AG08396 (cell line): ENCODE data around the gene PCYOX1L.
A peak's percentile ranks its signal among the peaks of the same experiment; 100 is the strongest.
"Not testable (repeated sequence)": the region's sequence is repeated elsewhere in the genome, so short reads cannot be mapped to it uniquely, and the experiment has no call there.

ENCODE experiments used
- DNase-seq: peaks from one replicate; pipeline ENCODE4 v3.0.0; 2012; ENCODE audit warnings: low spot score, mixed read lengths

PCYOX1L gene

GRCh38 chr5:149387081-149387631, 29.3 kb downstream of the PCYOX1L start:
- no peak for DNase-seq

DNA sequence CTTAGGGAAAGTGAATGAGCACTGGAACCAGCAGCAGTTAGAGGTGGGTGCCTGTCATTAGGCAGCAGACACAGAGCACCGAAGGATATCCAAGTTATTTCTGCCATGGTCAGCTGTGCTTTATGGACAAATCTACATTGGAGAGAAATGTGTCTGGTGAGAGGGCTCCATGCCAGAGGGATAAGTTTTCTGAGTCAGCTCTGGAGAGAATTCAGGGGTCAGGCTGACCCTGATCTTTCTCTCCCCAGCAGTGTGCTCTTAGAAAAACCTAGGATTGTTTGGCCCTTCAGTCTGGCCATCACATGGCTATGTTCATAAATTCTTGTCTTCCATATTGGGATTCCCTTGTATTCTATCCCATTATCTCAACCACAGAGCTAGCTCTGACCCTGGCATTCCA, 30.1 kb downstream of the PCYOX1L start:
- peak; percentile 56 for DNase-seq

GRCh38 chr5:149388498-149389190, 30.8 kb downstream of the PCYOX1L start:
- no peak for DNase-seq

GRCh38 chr5:149389552-149390495, 32.0 kb downstream of the PCYOX1L start:
- no peak for DNase-seq

GRCh38 chr5:149391076-149391475, 33.2 kb downstream of the PCYOX1L start:
- not testable (repeated sequence) for DNase-seq

GRCh38 chr5:149391524-149391923, 33.7 kb downstream of the PCYOX1L start:
- no peak for DNase-seq

DNA sequence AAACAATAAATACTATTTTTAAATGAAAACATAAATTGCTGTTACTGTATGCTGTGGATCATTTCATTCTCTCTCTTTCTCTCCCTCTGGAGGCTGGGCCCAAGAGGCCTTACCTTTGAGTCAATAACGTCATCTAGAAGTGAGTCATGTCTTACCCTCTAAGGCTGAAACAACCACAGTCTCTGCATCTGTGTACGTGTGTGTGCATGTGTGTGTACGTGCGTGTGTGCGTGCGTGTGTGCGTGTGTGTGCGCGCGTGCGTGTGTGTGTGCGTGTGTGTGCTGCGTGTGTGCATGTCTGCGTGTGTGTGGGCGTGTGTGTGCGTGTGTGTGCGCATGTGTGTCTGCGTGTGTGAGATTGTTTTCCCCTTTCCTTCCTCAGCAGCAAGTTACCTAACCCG, 34.9 kb downstream of the PCYOX1L start:
- no peak for DNase-seq

DNA sequence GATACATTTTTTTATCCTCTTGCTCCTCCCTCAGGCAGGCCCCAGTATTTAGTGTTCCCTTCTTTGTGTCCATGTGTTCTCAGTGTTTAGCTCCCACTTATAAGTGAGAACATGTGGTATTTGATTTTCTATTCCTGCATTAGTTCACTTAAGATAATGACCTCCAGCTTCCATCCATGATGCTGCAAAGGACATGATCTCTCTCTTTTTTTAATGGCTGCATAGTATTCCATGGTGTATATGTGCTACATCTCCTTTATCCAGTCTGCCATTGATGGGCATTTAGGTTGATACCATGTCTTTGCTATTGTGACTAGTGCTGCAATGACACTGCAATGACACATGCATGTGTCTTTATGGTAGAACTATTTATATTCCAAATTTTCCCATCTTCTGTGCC, 37.1 kb downstream of the PCYOX1L start:
- not testable (repeated sequence) for DNase-seq

DNA sequence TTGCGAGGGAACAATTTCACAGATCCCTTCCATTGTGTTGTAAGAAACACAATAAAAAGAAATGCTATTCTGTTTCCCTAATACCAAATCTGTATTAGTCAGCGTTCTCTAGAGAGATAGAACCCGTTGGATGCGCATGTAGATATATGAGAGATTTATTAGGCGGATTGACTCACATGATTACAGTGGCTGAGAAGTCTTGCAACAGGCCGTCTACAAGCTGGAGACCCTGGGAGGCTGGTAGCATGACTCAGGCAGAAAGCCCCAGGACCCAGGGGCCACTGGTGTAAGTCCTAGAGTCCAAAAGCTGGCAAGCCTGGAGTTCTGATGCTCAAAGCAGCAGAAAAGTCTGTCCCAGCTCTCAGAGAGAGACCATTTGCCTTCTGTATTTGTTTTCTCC, 39.7 kb downstream of the PCYOX1L start:
- DNase-seq, result no peak

GRCh38 chr5:149398747-149399266, 41.0 kb downstream of the PCYOX1L start:
- DNase-seq, result not testable (repeated sequence)

DNA sequence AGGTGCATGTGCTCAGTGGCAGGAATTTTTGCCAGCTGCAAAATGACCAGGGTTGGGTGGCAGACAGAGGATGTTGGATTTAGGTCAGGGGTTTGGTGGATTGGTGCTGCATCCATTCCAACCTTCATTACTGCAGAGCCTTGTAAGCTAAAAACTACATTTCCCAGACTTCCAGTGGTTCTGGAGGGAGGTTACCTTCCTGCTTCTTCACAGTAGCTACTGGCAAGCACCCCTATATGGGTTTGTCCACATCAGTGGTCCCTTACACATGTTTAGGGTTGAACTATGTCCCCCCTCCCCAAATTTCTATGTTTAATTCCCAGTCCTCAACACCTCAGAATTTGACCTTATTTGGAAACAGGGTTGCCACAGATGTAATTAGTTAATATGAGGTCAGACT, 41.9 kb downstream of the PCYOX1L start:
- DNase-seq, result no peak

DNA sequence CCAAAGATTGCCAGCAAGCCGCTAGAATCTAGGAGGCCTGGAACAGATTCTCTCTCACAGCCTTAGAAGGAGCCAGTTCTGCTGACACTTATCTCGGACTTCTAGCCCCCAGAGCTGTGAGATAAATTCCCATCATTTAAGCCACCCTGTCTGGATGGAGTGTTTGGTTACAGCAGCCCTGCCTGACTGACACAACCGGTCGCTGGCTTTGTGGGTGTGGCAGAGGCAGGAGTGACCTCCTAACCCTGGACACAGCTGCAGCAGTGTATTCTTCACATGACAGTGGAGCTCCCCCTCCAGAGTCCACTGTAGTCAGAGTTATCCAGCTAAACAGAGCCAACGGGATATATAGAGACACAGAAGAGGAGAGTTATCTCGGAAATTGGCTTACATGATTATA, 42.5 kb downstream of the PCYOX1L start:
- no peak for DNase-seq

- no peak for DNase-seq
These were observed 43.2 kb downstream of the PCYOX1L start for GRCh38 chr5:149401051-149401450.

DNA sequence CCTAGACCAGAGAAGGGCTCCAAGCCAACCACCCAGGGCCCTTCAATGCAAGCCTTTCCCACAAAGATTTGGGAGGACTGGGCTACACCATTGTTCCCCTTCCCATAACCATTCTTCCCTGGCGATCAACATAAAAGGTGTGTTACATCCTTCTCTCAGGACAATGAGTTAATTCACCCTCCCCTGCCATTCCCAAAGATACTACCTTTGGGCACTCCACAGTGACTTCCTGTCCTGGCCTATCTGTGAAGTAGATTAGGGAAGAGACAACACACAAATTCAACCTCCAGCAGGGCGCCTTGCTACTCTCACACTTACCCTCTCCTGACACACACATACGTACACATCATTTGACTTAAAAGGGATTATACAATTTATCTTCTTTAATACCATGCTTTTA, 44.4 kb downstream of the PCYOX1L start:
- DNase-seq, result no peak

GRCh38 chr5:149403923-149404745, 46.3 kb downstream of the PCYOX1L start:
- no peak for DNase-seq

- DNase-seq, result peak; percentile 71
These were observed 47.1 kb downstream of the PCYOX1L start for GRCh38 chr5:149404746-149405549.

DNA sequence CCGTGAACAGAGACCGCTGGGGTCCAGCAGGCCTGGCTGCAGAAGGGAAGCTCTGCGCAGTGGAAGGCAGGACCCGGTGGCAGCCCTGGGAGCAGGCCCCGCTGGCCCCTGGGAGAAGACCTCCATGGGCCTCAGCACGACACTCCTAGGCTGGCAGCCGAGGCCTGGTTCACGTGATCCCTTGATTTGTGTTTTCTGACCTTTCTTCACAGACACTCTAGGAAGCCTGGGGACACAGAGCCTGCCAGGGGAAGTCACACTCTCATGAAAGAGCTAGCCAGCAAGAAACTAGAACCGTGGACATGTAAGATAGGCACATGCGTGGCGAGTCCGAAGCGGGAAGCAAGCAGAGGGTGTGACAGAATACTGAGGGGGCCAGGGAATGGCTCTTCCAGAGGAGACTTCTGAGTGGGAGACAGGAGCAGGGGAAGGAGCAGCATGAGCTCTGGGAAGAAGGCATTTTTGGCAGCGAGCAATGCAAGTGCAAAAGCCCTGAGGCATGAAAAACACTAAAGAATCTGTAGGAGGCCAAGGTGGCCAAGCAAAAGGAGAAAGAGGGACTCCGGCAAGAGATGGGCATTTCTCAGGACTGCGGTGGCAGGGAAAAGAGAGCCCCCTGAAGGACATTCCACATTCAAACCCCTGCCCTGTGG, 47.8 kb downstream of the PCYOX1L start:
- DNase-seq, result no peak

- peak; percentile 91 for DNase-seq
These were observed 48.5 kb downstream of the PCYOX1L start for GRCh38 chr5:149406203-149406978.

DNA sequence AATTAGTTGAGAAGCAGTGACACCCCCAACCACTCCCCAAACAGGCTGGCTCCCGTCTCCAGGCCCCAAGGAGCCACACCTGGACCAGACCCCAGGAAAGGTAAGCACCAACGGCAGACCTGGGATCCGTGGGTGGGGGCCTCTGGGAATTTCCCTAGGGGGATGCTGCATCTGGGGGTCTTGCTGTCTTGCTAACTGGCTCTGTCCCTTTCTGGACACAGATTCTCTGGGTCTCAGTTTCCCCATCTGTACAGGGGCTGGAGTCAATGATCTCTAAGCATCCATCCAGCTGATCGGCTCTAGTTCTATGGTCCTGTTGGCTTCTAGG, 49.1 kb downstream of the PCYOX1L start:
- DNase-seq, result no peak
